Mucosa of descending colon (tissue), 3 donors: Measurements from ENCODE around the gene SDCCAG8. TPM values are rescaled to one million over a fixed set of nuclear protein-coding genes. Genes with fewer than 3 reads are reported as not detected.

Experiments
- ATAC-seq: fragments of 200-7000 bp; cut with Tn5 transposase; one replicate; pipeline ENCODE4 v1.9.1; 2020; ENCODE audit warnings: mild to moderate bottlenecking, moderate library complexity
- DNase-seq, 3 donors: peaks; one replicate each; pipeline ENCODE4 v3.0.0-alpha.2; 2020
- H3K36me3 ChIP-seq: fragments of 200-600 bp; one replicate; pipeline ENCODE4 v1.8.0; 2021; ENCODE audit warnings: low read depth, mild to moderate bottlenecking
- H3K4me1 ChIP-seq: fragments of 200-600 bp; one replicate; pipeline ENCODE4 v1.8.0; 2021; ENCODE audit warnings: low read depth, mild to moderate bottlenecking
- H3K4me3 ChIP-seq: fragments of 200-600 bp; one replicate; pipeline ENCODE4 v1.8.0; 2021; ENCODE audit warnings: mild to moderate bottlenecking
- H3K9me3 ChIP-seq: fragments of 200-600 bp; one replicate; pipeline ENCODE4 v1.8.0; 2021; ENCODE audit warnings: mild to moderate bottlenecking
- CTCF ChIP-seq: fragments of 200-600 bp; IDR thresholded peaks from one replicate; pipeline ENCODE4 v1.8.0; 2022; ENCODE audit warnings: antibody characterized with exemption, mild to moderate bottlenecking
- intact Hi-C, 2 donors: fragments of 100-400 bp; cut with DNase I in 1 of 2; cut with micrococcal nuclease in 1 of 2; formaldehyde crosslinking; loops; one replicate each; pipeline versions ENCODE4 v1.11.0 to v1.11.1; 2022; cut with DNase I, micrococcal nuclease
- total RNA-seq, 3 donors: library from RNA; stranded (reverse); fragmentation: NEBNext Ultra II Directional in 2 of 3; extraction: Animal tissue kit (Norgen Biotek cat#: 25700) in 2 of 3; gene quantifications; one replicate each; pipeline versions ENCODE4 v1.2.1 to v1.2.4, GENCODE V29; 2021 to 2023
- donor health status: DM: no; HTN: no; CAD: no; lungs with moderate emphysema.
- donor health status: DM: no; HTN: no; CAD: no.
- donor health status: DM: no; HTN: yes; CAD: no.

SDCCAG8 gene
- total RNA-seq, 3 donors from 2014 or later = 22.1 to 37.5 (median 34.1) TPM

GRCh38 chr1:243510928-243511327 lies 255.1 kb downstream of the SDCCAG8 start:
- DNase-seq (no peak), ATAC-seq (no peak)
- no peak for TF ChIP-seq CTCF
- H3K9me3 ChIP-seq = no peaks in the 10 kb centered on the region
- H3K4me3 ChIP-seq = no peak overlapping the region
- no peaks in the 10 kb centered on the region for H3K36me3 ChIP-seq
- intact Hi-C loops = no loop called here
- no peaks in the 10 kb centered on the region for H3K4me1 ChIP-seq

- no peak for TF ChIP-seq CTCF
- Histone ChIP-seq H3K4me3 (no peak overlapping the region), H3K9me3 (no peaks in the 10 kb centered on the region), H3K4me1 (no peaks in the 10 kb centered on the region), H3K36me3 (no peaks in the 10 kb centered on the region)
- no peak for DNase-seq
- no peak for ATAC-seq
- intact Hi-C loops = no loop called here
Measured at GRCh38 chr1:243513726-243514491, 258.1 kb downstream of the SDCCAG8 start.

- ATAC-seq (no peak), DNase-seq (no peak)
- no peaks in the 10 kb centered on the region for H3K36me3 ChIP-seq
- no peak for TF ChIP-seq CTCF
- H3K9me3 ChIP-seq = no peaks in the 10 kb centered on the region
- intact Hi-C loops = no loop called here
- no peaks in the 10 kb centered on the region for H3K4me1 ChIP-seq
- H3K4me3 ChIP-seq = no peak overlapping the region
Measured at GRCh38 chr1:243514927-243515326, 259.1 kb downstream of the SDCCAG8 start.

GRCh38 chr1:243520831-243521230 lies 265.0 kb downstream of the SDCCAG8 start:
- no peak for TF ChIP-seq CTCF
- intact Hi-C loops = no loop called here
- no peak overlapping the region for H3K4me3 ChIP-seq

GRCh38 chr1:243523766-243524165 lies 267.9 kb downstream of the SDCCAG8 start:
- no peak for DNase-seq
- TF ChIP-seq CTCF = no peak
- H3K36me3 ChIP-seq = no peaks in the 10 kb centered on the region
- H3K4me1 ChIP-seq = no peaks in the 10 kb centered on the region
- no peak for ATAC-seq
- intact Hi-C loops = no loop called here
- H3K9me3 ChIP-seq = no peaks in the 10 kb centered on the region
- H3K4me3 ChIP-seq = no peak overlapping the region

More at GRCh38 chr1:243520831-243521230, 265.0 kb downstream of the SDCCAG8 start:
- Histone ChIP-seq H3K36me3 (no peaks in the 10 kb centered on the region), H3K9me3 (no peaks in the 10 kb centered on the region), H3K4me1 (no peaks in the 10 kb centered on the region)
- DNase-seq (no peak), ATAC-seq (no peak)
